ENCODE data around the gene UBXN10.
A peak's percentile ranks its signal among the peaks of the same experiment; 100 is the strongest.

UBXN10 gene, protein sequence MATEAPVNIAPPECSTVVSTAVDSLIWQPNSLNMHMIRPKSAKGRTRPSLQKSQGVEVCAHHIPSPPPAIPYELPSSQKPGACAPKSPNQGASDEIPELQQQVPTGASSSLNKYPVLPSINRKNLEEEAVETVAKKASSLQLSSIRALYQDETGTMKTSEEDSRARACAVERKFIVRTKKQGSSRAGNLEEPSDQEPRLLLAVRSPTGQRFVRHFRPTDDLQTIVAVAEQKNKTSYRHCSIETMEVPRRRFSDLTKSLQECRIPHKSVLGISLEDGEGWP

GRCh38 chr1:20185834-20186782 lies at the start of gene UBXN10, which contains the start of gene PLA2G2C:
UBXN10 (plus strand) TSS chr1:20186096; CDS start chr1:20190562, 4,466 bp downstream.
PLA2G2C (minus strand) TSS chr1:20186518; CDS start chr1:20177363, 9,155 bp downstream.
- DNase-seq, result peak; percentile 51

GRCh38 chr1:20136249-20136648 lies 49.6 kb upstream of the UBXN10 start:
- no peak for DNase-seq

- DNase-seq, result no peak
Measured at GRCh38 chr1:20137055-20137454, 48.8 kb upstream of the UBXN10 start.

DNA sequence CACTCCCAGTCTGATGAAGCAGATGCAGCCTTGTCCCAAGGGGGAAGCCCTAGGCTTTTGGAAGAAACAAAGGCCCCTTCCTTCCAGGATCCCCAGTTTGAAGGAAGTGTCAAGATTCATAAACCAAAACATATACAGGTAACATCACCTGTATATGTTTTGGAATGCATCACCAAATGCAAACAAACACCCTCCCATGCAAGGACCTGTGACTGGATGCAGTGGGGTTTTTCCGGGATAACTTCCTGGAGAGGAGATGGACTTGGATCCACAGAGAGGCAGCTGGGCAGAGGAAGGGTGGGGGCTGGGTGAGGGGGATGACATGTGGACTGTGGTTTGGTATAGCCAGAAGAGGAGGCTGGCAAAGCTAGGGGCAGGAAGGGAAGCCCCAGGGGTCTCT lies 48.3 kb upstream of the UBXN10 start:
- no peak for DNase-seq

DNA sequence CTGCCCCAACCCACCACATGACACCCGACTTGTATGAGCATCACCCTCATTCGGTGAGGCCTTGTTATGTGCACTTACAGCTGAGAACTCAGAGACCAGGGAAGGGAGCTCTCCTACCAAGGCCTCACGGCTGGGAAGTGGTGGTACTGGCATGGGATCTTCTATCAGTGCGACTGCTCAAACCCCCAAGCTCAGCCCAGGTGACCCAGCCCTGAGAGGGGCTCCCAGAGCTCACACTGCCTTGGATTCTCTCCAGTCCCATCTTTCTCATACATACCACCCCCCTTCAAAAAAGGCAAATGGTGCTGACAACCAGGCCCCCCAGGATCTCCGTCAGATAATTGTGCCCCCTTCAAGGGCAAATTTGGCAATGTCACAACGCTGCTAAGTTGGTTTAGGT lies 47.5 kb upstream of the UBXN10 start:
- DNase-seq, result no peak

DNA sequence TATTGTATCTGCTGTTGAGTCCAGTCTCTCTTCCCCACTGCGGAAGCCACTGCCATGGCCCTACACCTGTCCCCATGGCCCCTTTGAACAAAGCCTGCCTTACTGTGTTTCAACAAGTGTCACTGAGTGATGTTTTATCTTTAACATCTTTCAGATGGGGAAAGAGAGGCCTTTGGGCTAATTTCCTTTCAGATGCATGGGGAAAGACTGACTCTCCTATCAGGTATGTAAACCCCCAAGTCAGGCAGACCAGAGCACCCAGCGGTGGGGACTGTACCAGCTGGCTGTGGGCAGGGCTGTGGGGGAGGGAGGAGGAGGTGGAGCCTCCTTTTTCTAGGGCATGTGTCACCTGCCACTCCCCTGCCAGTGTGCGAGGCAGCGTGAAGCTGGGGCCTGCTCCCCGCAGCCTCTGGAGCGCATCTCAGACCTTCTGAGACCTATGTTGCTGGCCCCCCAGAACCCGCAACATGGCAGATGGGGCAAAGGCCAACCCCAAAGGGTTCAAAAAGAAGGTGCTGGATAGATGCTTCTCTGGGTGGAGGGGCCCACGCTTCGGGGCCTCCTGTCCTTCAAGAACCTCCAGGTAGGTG lies 46.8 kb upstream of the UBXN10 start, which contains the start of gene PLA2G2F:
Gene PLA2G2F (plus strand): TSS at position 363 of the 590 bp plus-strand sequence. CDS start 105 bp downstream, at position 468.
- DNase-seq, result no peak

DNA sequence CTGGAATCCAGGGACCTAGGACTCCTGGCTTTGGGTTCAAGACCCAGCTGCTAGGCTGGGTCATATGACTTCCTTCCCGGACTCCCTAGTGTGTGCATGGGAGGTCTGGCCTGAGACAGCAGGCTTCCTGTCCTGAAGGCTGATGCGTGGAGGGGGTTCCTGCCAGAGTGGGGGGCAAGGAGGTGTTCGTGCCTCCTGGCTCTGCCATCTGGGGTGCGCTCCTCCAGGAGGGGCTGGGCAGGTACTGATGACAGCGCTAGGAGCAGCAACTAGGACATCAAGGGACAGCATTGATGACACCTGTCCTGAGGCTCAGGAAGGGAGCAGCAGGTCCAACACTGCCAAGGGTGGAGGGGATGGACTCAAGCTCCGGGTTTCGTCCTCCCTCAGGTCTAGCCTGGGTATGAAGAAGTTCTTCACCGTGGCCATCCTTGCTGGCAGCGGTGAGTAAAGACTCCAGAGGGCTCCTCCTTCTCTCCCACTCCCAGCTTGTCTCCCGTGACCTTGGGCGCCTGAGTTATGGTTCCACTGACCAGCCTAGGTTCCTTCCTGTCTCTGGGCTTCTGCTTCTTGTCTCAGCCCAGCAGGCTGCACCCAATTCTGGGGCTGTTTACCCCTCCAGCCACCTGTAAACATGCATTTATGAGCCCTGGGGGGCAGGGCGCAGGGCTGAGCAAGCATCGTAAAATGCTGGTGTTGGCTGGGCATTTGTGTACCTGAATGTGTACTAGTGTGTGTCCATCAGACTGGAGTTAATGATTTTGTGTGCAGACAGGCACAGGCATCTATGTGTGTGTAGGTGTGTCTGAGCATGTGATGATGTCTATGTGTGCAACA lies 45.9 kb upstream of the UBXN10 start:
- DNase-seq, result no peak

- no peak for DNase-seq
Measured at GRCh38 chr1:20141001-20141400, 44.9 kb upstream of the UBXN10 start.

- no peak for DNase-seq
Measured at GRCh38 chr1:20141466-20141865, 44.4 kb upstream of the UBXN10 start.

DNA sequence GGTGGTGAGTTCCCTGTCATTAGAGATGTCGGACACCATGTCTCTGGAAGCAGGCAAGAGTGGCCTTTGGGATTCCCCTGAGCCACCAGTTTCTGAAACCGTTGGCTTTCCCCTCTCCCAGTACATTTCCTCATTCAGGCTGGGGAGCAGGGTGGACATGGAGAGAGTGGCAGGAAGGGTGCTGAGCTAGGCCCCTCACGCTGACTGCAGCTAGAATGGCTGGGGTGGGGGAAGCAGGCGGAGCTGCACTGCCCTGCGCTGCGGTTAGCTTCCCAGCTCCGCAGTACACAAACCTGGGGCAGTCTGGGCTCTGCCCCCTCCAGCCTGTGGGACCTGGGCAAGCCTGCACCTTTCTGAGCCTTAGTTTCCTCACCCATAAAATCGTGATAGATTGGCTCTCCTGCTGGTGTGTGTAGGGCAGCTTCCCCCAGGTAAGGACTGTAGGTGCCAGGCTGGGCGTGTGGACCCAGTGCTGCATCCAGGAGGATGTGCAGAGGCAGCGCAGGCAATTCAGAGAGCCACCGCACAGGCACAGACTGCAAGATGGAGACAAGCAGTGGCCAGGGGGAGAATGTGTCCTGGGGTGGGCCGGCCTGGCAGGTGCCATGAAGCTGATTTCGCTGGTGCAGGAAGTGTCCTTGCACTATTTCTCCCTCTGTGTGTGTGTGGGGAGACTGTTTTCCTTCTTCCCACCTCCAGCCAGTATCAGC lies 43.7 kb upstream of the UBXN10 start:
- DNase-seq, result no peak

DNA sequence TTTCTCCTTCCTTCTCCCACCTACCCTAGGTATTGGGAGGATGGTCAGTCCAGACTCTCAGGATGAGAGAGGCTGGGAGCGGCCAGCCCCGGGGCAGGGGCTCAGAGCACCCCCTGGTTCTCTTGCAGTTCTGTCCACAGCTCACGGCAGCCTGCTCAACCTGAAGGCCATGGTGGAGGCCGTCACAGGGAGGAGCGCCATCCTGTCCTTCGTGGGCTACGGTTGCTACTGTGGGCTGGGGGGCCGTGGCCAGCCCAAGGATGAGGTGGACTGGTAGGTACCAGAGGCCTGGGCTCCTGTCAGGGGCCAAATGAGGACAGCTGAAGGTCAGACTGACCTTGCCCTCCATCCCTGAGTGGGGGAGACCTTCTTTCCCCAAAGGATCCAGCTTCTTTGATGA lies 42.6 kb upstream of the UBXN10 start:
- DNase-seq, result no peak

GRCh38 chr1:20143734-20144565 lies 41.9 kb upstream of the UBXN10 start:
- no peak for DNase-seq

GRCh38 chr1:20147846-20148570 lies 37.9 kb upstream of the UBXN10 start:
- DNase-seq, result no peak

GRCh38 chr1:20148571-20149500 lies 37.1 kb upstream of the UBXN10 start:
- no peak for DNase-seq

DNA sequence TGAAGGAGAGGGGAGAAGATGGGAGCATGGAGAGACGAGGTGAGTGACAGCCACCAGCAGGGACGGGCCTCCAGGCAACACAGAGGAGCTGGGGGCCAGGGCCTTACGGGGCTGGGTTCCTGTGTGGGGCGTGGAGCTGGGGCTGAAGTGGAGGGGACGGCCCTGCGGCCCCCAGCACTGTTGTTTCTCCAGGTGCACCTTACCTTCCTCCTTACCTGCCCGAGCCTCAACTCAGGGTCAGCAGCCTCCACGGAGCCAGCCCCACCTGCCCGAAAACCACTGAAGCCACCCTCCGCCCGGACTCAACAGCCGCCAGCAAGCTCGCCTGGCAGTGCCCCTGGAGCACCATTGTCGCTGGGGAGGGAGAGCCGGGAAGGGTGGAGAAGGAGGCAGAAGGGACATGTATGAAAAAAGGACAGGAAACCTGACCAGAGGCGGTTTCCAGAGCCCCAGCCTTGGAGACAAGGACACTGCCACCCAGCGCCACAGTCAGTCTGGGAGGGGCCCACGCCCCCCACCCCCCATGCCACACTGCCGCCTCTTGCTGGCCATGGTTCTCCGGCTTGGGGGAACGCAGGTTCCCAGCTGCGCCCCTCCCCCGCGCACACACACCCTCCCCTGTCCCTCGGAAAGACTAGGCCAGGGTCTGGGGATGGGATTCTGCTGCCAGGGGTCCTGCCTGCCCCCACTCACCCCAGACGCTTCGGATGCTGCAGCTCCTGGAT lies 36.1 kb upstream of the UBXN10 start:
- DNase-seq, result no peak

GRCh38 chr1:20150326-20150705 lies 35.6 kb upstream of the UBXN10 start:
- DNase-seq, result no peak

DNA sequence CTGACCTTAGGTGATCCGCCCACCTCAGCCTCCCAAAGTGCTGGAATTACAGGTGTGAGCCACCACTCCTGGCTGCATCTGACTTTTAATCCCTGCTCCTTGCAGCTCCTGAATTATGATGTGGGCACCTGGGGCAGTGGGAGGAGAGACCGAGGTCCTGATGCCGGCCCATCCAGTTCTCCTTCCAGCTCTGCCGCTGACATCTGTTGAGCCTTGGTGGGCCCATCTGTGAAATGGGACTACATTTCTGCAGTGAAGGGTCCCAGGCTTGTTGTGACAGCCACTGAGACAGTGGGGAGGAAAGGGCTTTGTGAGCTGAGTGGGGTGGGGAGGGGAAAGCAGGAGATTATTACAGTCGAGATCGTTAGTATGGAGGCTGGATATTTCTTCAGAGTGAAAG lies 34.9 kb upstream of the UBXN10 start:
- no peak for DNase-seq

- DNase-seq, result peak; percentile 80
Measured at GRCh38 chr1:20151906-20152598, 33.8 kb upstream of the UBXN10 start.

Data from activated T-cell treated with anti-CD3 and anti-CD28 coated beads, Interleukin-2, amount 50 U/mL, for 1 hour (primary cell).